Fibroblast of mammary gland (primary cell): Measurements from ENCODE around the gene AFAP1.

ENCODE experiments used
- DNase-seq: peaks from one replicate; pipeline ENCODE4 v3.0.0-alpha.2; 2010; ENCODE audit warnings: low read depth
- H3K4me3 ChIP-seq: 2 replicates; pipeline ENCODE4 v1.5.1; 2011; ENCODE audit warnings: low read depth, mild to moderate bottlenecking, low read length, moderate library complexity; ENCODE audit not compliant: control insufficient read depth
- TF ChIP-seq, protein P1 (sequence below): conservative IDR thresholded peaks from 2 replicates; pipeline ENCODE4 v1.5.1; 2011; ENCODE audit warnings: low read depth, low read length, inconsistent platforms; ENCODE audit not compliant: control insufficient read depth, insufficient read depth

Gene AFAP1

DNA sequence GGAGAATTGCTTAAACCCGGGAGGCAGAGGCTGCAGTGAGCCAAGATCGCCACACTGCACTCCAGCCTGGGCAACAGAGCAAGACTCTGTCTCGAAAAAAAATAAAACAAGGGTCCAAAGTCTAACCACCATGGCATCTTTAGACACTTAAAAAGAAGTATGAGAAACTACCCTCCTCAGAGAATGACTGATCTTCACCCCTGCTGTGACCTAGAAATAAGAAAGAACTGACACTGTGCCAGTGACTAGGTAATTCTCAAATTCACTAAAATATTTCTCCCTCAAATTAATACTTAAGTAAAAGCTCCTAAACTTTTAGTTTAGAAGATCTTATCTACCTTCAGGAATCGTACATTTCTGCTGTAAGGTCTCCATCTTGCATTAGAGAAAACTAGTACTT lies 80.3 kb downstream of the AFAP1 start:
- DNase-seq = no peak
- TF ChIP-seq, protein P1, sequence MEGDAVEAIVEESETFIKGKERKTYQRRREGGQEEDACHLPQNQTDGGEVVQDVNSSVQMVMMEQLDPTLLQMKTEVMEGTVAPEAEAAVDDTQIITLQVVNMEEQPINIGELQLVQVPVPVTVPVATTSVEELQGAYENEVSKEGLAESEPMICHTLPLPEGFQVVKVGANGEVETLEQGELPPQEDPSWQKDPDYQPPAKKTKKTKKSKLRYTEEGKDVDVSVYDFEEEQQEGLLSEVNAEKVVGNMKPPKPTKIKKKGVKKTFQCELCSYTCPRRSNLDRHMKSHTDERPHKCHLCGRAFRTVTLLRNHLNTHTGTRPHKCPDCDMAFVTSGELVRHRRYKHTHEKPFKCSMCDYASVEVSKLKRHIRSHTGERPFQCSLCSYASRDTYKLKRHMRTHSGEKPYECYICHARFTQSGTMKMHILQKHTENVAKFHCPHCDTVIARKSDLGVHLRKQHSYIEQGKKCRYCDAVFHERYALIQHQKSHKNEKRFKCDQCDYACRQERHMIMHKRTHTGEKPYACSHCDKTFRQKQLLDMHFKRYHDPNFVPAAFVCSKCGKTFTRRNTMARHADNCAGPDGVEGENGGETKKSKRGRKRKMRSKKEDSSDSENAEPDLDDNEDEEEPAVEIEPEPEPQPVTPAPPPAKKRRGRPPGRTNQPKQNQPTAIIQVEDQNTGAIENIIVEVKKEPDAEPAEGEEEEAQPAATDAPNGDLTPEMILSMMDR = no peak
- H3K4me3 ChIP-seq = no peak overlapping the region

DNA sequence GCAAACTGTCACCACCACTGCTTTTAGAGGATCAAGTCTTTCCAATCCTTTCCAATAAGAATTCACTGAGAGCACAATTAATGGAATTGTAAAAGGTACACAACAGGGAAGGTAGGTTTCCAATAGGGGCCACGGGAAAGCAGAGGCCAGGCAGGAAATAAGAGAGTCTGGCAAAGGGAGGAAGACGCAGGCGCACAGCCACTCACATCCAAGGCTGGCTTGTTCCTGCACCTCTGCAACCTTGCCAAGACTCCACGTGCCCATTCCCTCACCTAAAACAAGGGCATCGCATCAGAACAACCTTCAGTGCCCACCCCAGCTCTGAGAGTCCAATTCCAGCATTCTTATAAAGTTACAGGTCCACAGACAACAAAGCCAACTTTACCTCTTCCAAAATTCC lies 81.2 kb downstream of the AFAP1 start:
- TF ChIP-seq, protein P1 = no peak
- H3K4me3 ChIP-seq = no peak overlapping the region
- no peak for DNase-seq

- H3K4me3 ChIP-seq = no peak overlapping the region
- DNase-seq = no peak
- TF ChIP-seq, protein P1 = no peak
Measured at GRCh38 chr4:7857993-7858392, 81.7 kb downstream of the AFAP1 start.

DNA sequence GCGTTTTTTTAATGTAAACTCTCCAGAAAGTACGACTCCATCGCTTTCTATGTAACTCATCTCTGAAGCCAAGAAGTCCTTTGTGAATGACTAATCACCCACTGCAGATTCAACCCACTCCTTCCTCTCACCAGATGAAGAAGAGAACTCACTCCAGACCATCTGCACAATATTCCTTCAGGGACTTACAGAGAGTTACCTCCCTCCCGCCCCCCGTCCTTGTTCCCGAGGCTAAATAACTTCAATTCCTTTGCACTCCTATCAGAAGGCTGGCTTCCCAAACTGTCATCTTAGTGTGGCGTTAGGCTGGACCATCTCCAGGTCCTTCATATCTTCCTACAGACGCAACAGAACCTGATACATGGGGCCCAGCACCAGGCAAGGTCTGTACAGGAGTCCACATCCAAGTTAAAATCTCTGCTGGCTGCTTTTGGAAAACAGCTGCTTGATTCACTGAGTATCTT lies 82.4 kb downstream of the AFAP1 start:
- TF ChIP-seq, protein P1 = no peak
- H3K4me3 ChIP-seq = no peak overlapping the region
- peak; percentile 97 for DNase-seq

GRCh38 chr4:7855731-7856130 lies 83.9 kb downstream of the AFAP1 start:
- DNase-seq = no peak
- TF ChIP-seq, protein P1 = no peak
- H3K4me3 ChIP-seq = no peak overlapping the region

- no peak overlapping the region for H3K4me3 ChIP-seq
- DNase-seq = no peak
- TF ChIP-seq, protein P1 = no peak
Measured at GRCh38 chr4:7854697-7855370, 84.8 kb downstream of the AFAP1 start.

GRCh38 chr4:7854216-7854615 lies 85.4 kb downstream of the AFAP1 start:
- no peak for DNase-seq
- H3K4me3 ChIP-seq = no peak overlapping the region
- TF ChIP-seq, protein P1 = no peak
